Stomach (tissue), 4 donors: ENCODE data around the gene KIF3C.

ENCODE experiments used
- POLR2A ChIP-seq, 4 donors: fragments of 450-650 bp; IDR thresholded peaks; one replicate each; pipeline ENCODE4 v1.6.1; 2016; ENCODE audit warnings: antibody characterized with exemption in 4 of 4, control low read depth in 2 of 4, mild to moderate bottlenecking in 1 of 4, moderate library complexity in 1 of 4
- TF ChIP-seq, protein P1 (sequence below), 7 experiments: fragments of 450-650 bp in 4 of 7; fragments of 200-600 bp in 3 of 7; sonication (generic) in 3 of 7; IDR thresholded peaks; one replicate each; pipeline ENCODE4 v1.5.1; 2016 to 2019; ENCODE audit warnings: antibody characterized with exemption in 7 of 7, control low read depth in 2 of 7, mild to moderate bottlenecking in 1 of 7

DNA sequence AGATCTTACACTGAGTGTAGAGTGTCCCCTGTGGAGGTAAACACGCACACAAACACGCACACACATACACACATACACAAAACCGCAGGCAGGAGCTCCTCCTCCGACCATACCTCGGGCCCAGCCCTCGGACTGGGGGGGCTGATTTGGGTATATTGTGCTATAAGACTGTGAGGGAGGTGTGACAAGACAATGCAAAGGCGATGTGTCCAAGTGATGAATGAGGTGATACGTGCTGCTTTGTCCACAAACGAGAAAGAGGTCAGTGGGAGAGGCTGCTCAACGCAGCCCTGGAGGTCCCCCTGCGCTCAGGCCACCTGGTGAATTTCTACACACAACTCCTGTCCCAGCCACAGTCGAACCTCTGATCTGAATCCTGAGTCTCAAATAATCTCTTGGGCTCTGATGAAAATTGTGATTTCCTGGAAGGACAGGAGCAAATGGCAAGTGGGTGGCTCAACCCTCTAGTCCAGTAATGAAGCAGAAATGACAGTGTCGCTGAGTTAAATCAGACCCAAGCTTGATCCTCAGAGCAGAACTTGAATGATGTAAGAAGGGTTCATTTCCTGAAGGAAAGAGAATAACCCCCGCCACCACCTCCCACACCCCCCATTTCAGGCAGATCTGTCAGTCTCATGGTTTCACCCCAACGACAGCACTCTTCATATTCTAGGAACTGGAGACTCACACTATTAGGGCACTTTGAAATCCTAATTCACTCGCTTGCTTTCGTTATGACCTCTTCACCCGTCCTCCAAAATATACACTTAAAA lies 55.1 kb downstream of the KIF3C start:
- TF ChIP-seq POLR2A (IDR thresholded peaks at IDR 0.05): no peak
- TF ChIP-seq, protein P1, sequence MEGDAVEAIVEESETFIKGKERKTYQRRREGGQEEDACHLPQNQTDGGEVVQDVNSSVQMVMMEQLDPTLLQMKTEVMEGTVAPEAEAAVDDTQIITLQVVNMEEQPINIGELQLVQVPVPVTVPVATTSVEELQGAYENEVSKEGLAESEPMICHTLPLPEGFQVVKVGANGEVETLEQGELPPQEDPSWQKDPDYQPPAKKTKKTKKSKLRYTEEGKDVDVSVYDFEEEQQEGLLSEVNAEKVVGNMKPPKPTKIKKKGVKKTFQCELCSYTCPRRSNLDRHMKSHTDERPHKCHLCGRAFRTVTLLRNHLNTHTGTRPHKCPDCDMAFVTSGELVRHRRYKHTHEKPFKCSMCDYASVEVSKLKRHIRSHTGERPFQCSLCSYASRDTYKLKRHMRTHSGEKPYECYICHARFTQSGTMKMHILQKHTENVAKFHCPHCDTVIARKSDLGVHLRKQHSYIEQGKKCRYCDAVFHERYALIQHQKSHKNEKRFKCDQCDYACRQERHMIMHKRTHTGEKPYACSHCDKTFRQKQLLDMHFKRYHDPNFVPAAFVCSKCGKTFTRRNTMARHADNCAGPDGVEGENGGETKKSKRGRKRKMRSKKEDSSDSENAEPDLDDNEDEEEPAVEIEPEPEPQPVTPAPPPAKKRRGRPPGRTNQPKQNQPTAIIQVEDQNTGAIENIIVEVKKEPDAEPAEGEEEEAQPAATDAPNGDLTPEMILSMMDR (IDR thresholded peaks at IDR 0.05): no peak
